OCI-M1 (cell line): ENCODE data around the gene ACTL9.

Source experiments
- DNase-seq: peaks from one replicate; lab custom pipeline; 2025; lab: John Stamatoyannopoulos, UW

The ACTL9 gene

GRCh38 chr19:8684001-8684902 lies 14.3 kb downstream of the ACTL9 start:
- DNase-seq: no peak

- DNase-seq: no peak
These were observed 15.7 kb downstream of the ACTL9 start for GRCh38 chr19:8682931-8683330.

- no peak for DNase-seq
These were observed 16.1 kb downstream of the ACTL9 start for GRCh38 chr19:8682472-8682871.

- DNase-seq: no peak
These were observed 17.1 kb downstream of the ACTL9 start for GRCh38 chr19:8681345-8682029.

GRCh38 chr19:8680676-8681344 lies 17.8 kb downstream of the ACTL9 start:
- DNase-seq: no peak

GRCh38 chr19:8678244-8678807 lies 20.3 kb downstream of the ACTL9 start:
- DNase-seq: no peak

GRCh38 chr19:8675066-8675465 lies 23.5 kb downstream of the ACTL9 start:
- DNase-seq: no peak

GRCh38 chr19:8673276-8673891 lies 25.2 kb downstream of the ACTL9 start:
- no peak for DNase-seq

GRCh38 chr19:8666814-8667405 lies 31.7 kb downstream of the ACTL9 start:
- DNase-seq: no peak

GRCh38 chr19:8665468-8666213 lies 33.0 kb downstream of the ACTL9 start:
- no peak for DNase-seq

- no peak for DNase-seq
These were observed 33.9 kb downstream of the ACTL9 start for GRCh38 chr19:8664671-8665057.

- no peak for DNase-seq
These were observed 34.5 kb downstream of the ACTL9 start for GRCh38 chr19:8663920-8664670.

- DNase-seq: no peak
These were observed 36.3 kb downstream of the ACTL9 start for GRCh38 chr19:8662263-8662662.

- DNase-seq: no peak
These were observed 38.7 kb downstream of the ACTL9 start for GRCh38 chr19:8659905-8660304.

- DNase-seq: no peak
These were observed 40.7 kb downstream of the ACTL9 start for GRCh38 chr19:8657869-8658268.

GRCh38 chr19:8655340-8655709 lies 43.3 kb downstream of the ACTL9 start:
- DNase-seq: no peak

- DNase-seq: peak; percentile 83
These were observed 43.8 kb downstream of the ACTL9 start for GRCh38 chr19:8654591-8655339.

- no peak for DNase-seq
These were observed 50.4 kb downstream of the ACTL9 start for GRCh38 chr19:8648240-8648639.
